Kidney glomerular epithelial cell (primary cell): Measurements from ENCODE around the gene ZFP3.
"Not testable (repeated sequence)": the region's sequence is repeated elsewhere in the genome, so short reads cannot be mapped to it uniquely, and the experiment has no call there.

Experiments used
- DNase-seq: peaks from one replicate; lab custom pipeline; 2025; lab: John Stamatoyannopoulos, UW

Gene ZFP3

DNA sequence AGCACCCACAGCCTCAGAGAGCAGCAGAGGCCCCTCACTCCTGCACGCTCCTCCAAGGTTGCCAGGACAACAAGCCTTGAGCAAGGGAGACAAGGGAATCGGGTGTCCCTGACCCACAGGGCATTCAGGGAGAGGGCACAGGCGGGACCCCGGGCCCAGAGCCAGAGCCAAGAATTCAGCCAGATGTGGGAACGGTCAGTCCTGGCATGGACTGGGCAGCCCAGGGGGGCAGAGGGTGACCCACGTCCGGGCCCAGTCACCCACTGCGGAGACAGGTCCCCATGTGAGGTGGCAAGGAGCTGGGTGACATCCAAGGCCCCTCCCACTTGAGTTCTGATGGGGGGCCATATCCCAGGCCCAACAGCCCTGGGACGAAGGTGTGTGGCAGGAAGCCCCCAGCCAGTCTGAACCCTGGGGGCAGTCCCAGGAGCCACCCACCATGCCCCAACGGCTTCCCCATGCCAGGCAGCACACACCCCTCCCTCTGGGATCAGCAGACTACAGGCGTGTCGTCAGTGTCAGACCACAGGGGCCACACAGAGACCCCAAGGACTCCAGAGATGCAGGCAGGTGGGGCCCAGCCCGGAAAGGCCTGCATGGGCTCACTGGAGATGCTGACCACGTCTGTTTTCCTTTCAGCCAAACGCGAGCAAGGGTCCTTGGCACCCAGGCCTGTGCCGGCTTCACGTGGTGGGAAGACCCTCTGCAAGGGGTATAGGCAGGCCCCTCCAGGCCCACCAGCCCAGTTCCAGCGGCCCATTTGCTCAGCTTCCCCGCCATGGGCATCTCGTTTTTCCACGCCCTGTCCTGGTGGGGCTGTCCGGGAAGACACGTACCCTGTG is 60.6 kb downstream of the ZFP3 start:
- DNase-seq, result no peak

DNA sequence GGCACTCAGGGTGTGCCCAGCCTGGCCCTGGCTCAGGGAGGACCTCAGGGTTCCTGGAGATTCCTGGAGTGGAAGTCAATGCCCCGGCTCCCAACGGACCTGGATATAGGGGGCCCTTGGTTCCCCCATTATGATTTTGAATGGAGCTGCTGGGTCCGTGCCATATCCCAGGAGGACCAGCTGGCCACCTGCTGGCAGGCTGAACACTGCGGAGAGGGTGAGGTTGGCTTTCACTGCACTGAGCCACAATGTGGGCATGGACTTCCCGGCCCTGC is 61.1 kb downstream of the ZFP3 start:
- no peak for DNase-seq

DNA sequence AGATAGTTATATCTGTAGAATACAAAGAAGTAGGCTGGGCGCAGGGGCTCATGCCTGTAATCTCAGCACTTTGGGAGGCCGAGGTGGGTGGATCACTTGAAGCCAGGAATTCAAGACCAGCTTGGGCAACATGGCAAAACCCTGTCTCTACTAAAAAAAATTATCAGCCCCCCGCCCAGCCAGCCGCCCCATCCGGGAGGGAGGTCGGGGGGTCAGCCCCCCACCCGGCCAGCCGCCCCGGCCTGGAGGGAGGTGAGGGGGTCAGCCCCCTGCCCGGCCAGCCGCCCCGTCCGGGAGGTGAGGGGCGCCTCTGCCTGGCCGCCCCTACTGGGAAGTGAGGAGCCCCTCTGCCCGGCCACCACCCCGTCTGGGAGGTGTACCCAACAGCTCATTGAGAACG is 64.6 kb downstream of the ZFP3 start:
- not testable (repeated sequence) for DNase-seq
